Endothelial cell of umbilical vein (primary cell): Measurements from ENCODE around the gene DAP. TPM values are rescaled to one million over a fixed set of nuclear protein-coding genes. Genes with fewer than 3 reads are reported as not detected.
"Not testable (repeated sequence)": the region's sequence is repeated elsewhere in the genome, so short reads cannot be mapped to it uniquely, and the experiment has no call there.

ENCODE experiments used
- BruUV-seq: library from RNA; stranded (reverse); fragments of 400-500 nt; replicated peaks from 2 replicates; lab custom pipeline; 2021; lab: Mats Ljungman, UMichigan
- CTCF ChIA-PET: fragments of 300-600, 350-600 bp; sonication (Branson Sonifier 250); formaldehyde crosslinking; loops from one replicate; lab custom pipeline; 2021; ENCODE audit warnings: antibody characterized with exemption, inconsistent platforms; lab: Charles Lee
- POLR2A ChIA-PET: fragments of 300-600, 350-600 bp; sonication (Branson Sonifier 250); formaldehyde crosslinking; loops from one replicate; lab custom pipeline; 2021; ENCODE audit warnings: antibody characterized with exemption, inconsistent platforms; lab: Charles Lee
- DNase-seq: peaks from one replicate; pipeline ENCODE4 v3.0.0-alpha.2; 2011; ENCODE audit warnings: low read depth, low spot score
- FAIRE-seq: peaks from 2 replicates; lab custom pipeline; 2011; peaks lifted over from hg19 to GRCh38; lab: Jason Lieb, UNC
- H2AFZ ChIP-seq: 2 replicates; pipeline ENCODE4 v1.6.0; 2012; ENCODE audit warnings: low read depth, low read length, control low read depth, inconsistent platforms
- H3K27ac ChIP-seq: 2 replicates; pipeline ENCODE4 v1.5.1; 2011; ENCODE audit warnings: low read depth, mild to moderate bottlenecking, control low read depth, low read length, moderate library complexity; ENCODE audit not compliant: insufficient read depth
- H3K27me3 ChIP-seq, 2 experiments: 2 replicates each; pipeline versions ENCODE4 v1.6.0 to v1.6.1; 2011; ENCODE audit warnings: low read length in 2 of 2, mixed read lengths in 1 of 2; ENCODE audit not compliant: control insufficient read depth in 2 of 2, insufficient read depth in 2 of 2
- H3K36me3 ChIP-seq, 2 experiments: 2 replicates in 1 of 2; 3 replicates in 1 of 2; pipeline ENCODE4 v1.5.1; 2011; ENCODE audit warnings: low read length in 2 of 2, mild to moderate bottlenecking in 1 of 2, moderate library complexity in 1 of 2; ENCODE audit not compliant: control insufficient read depth in 2 of 2, insufficient read depth in 2 of 2; ENCODE audit errors: extremely low read depth in 1 of 2
- H3K4me1 ChIP-seq: 3 replicates; pipeline ENCODE4 v1.5.1; 2011; ENCODE audit warnings: mild to moderate bottlenecking, low read length; ENCODE audit not compliant: control insufficient read depth, insufficient read depth; ENCODE audit errors: extremely low read depth
- H3K4me2 ChIP-seq: 2 replicates; pipeline ENCODE4 v1.6.1; 2011; ENCODE audit warnings: low read length, control low read depth, mixed read lengths; ENCODE audit not compliant: insufficient read depth
- H3K4me3 ChIP-seq, 3 experiments: fragments of 200-600 bp in 1 of 3; sonication (generic), shearing (Covaris generic) in 1 of 3; replicated peaks in 1 of 3; 2 replicates each; pipeline ENCODE4 v1.5.1; 2011 to 2016; ENCODE audit warnings: control low read depth in 3 of 3, low read length in 3 of 3, mild to moderate bottlenecking in 2 of 3, inconsistent platforms in 1 of 3, low read depth in 1 of 3, moderate library complexity in 1 of 3; ENCODE audit not compliant: insufficient read depth in 1 of 3
- H3K79me2 ChIP-seq: 2 replicates; pipeline ENCODE4 v1.6.0; 2012; ENCODE audit warnings: low read length, inconsistent platforms; ENCODE audit not compliant: control insufficient read depth, insufficient read depth
- H3K9ac ChIP-seq: replicated peaks from 2 replicates; pipeline ENCODE3; 2011; ENCODE audit warnings: low read length, control low read depth; ENCODE audit not compliant: insufficient read depth; ENCODE audit errors: extremely low read depth
- H3K9me1 ChIP-seq: replicated peaks from 3 replicates; pipeline ENCODE4 v1.6.0; 2011; ENCODE audit warnings: mild to moderate bottlenecking, low read length; ENCODE audit not compliant: control insufficient read depth, insufficient read depth; ENCODE audit errors: extremely low read depth
- H3K9me3 ChIP-seq: replicated peaks from 2 replicates; pipeline ENCODE4 v1.5.1; 2012; ENCODE audit warnings: low read length, inconsistent platforms; ENCODE audit not compliant: control insufficient read depth, insufficient read depth
- H4K20me1 ChIP-seq: replicated peaks from 2 replicates; pipeline ENCODE3; 2011; ENCODE audit warnings: mild to moderate bottlenecking, low read length; ENCODE audit not compliant: control insufficient read depth, insufficient read depth; ENCODE audit errors: extremely low read depth
- GATA2 ChIP-seq: IDR thresholded peaks from 2 replicates; pipeline ENCODE4 v1.7.0; 2011; ENCODE audit warnings: low read depth, mild to moderate bottlenecking, moderate library complexity, mixed read lengths, low read length; ENCODE audit not compliant: insufficient read length, insufficient read depth
- MYC ChIP-seq: IDR thresholded peaks from one replicate; pipeline ENCODE4 v1.6.1; 2011; ENCODE audit warnings: mild to moderate bottlenecking, low read depth, low read length
- POLR2AphosphoS5 ChIP-seq: IDR thresholded peaks from 2 replicates; pipeline ENCODE4 v1.6.1; 2012; ENCODE audit warnings: low read depth, mild to moderate bottlenecking, control low read depth, low read length, moderate library complexity; ENCODE audit not compliant: insufficient read depth
- dilution Hi-C: fragments of 300-500 bp; cut with MboI; formaldehyde crosslinking; loops from one replicate; pipeline ENCODE4 v1.15.0; 2019; ENCODE audit warnings: low sequenced_read_pairs; ENCODE audit not compliant: extremely low pct_ligation_motif_present
- intact Hi-C: fragments of 100-400 bp; cut with micrococcal nuclease; formaldehyde crosslinking; loops from one replicate; pipeline ENCODE4 v1.10.0; 2022
- polyA plus RNA-seq, 4 experiments: library from polyadenylated mRNA; depleted of rRNA in 3 of 4; stranded (reverse) in 3 of 4; unstranded in 1 of 4; fragments of >200 nt; gene quantifications; 2 replicates each; pipeline versions ENCODE4 v1.2.1 to v1.2.3, GENCODE V29; 2011 to 2012; ENCODE audit warnings: missing spikeins in 1 of 4
- total RNA-seq: library from RNA; stranded (reverse); gene quantifications from 2 replicates; pipeline ENCODE4 v1.2.3, GENCODE V29; 2021
- TF ChIP-seq, protein P1 (sequence below): IDR thresholded peaks from 2 replicates; pipeline ENCODE4 v1.6.1; 2011; ENCODE audit not compliant: insufficient read depth, insufficient read length

The DAP gene
- total and polyA plus RNA-seq, 2 donors (not counting 3 experiments of a cell fraction or from before 2014, with no cell fraction given): 79.8 to 188 TPM

DNA sequence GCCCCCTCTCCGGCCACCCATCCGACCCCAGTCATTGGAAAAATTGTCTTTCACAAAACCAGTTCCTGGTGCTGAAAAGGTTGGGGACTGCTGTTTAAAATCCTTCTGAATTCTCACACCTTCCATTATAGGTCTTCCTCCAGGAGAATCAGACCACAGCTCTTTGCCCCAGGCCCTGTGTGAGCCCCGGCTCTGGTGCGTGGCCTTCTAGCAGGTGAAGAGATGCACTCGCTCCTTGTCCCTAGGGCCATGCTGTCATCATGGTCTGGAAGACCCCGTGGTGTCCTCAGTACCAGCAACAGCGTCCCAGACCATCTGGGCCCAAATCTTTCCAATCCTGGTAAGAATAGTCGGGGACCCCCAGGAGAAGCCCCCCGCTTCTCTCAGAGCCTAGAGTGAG, 95.2 kb downstream of the DAP start:
- ChIA-PET CTCF (no interaction called here), POLR2A (no interaction called here)
- Histone ChIP-seq H3K27ac (no peak overlapping the region), H3K27me3 (peaks cover 0 to 2% of the 10 kb centered on the region in 2 experiments), H3K36me3 (no peaks in the 10 kb centered on the region), H3K9me1 (no peaks in the 10 kb centered on the region), H3K4me2 (no peak overlapping the region), H3K4me3 (no peak overlapping the region), H4K20me1 (no peaks in the 10 kb centered on the region), H2AFZ (no peak overlapping the region), H3K9me3 (no peaks in the 10 kb centered on the region), H3K79me2 (no peaks in the 10 kb centered on the region), H3K9ac (no peak overlapping the region), H3K4me1 (no peaks in the 10 kb centered on the region)
- FAIRE-seq (no peak), DNase-seq (no peak)
- no peak for TF ChIP-seq MYC
- TF ChIP-seq, protein P1, sequence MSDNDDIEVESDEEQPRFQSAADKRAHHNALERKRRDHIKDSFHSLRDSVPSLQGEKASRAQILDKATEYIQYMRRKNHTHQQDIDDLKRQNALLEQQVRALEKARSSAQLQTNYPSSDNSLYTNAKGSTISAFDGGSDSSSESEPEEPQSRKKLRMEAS: no peak
- no peak for TF ChIP-seq GATA2
- no peak for TF ChIP-seq POLR2AphosphoS5
- dilution Hi-C loops (no loop called here), intact Hi-C loops (no loop called here)
- no TSS peak for BruUV-seq

DNA sequence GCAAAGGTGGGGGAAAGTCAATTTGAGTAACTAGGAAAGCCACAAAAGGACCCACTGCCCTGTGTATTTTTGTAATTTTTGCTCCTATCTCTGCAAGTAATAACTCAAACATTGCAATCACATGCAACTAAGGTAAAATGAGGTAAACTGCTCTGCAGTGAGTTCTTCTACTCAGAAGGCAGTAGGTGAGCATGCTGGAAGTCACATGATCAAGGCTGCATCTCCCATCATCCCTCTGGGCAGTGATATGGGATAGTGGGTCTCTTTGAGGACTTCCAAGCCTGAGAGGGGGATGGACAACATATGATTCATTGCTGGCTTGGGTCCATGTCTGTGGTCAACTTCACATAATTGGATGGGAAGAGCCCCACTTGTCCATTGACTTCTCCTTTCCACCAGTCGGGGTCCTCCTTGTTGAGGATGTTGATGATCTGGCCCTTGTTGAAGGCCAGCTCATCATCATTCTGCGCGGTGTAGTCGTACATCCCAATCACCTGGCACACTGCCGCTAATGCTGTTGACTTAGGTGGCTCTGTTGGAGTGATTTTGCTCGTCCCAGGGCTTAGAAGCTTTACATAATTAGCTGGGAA, 96.8 kb downstream of the DAP start:
- H3K27ac ChIP-seq, H3K36me3 ChIP-seq, H3K27me3 ChIP-seq, DNase-seq, H4K20me1 ChIP-seq, H3K4me2 ChIP-seq, H3K9me1 ChIP-seq, intact Hi-C loops, BruUV-seq, POLR2A ChIA-PET, CTCF ChIA-PET, H3K9ac ChIP-seq, H2AFZ ChIP-seq, H3K4me1 ChIP-seq, dilution Hi-C loops, H3K4me3 ChIP-seq, H3K79me2 ChIP-seq, H3K9me3 ChIP-seq: not testable (repeated sequence)
- peak; percentile 28 for FAIRE-seq
